ENCODE results near the gene ERAP2.
"Not testable (repeated sequence)": the region's sequence is repeated elsewhere in the genome, so short reads cannot be mapped to it uniquely, and the experiment has no call there.

Gene ERAP2

DNA sequence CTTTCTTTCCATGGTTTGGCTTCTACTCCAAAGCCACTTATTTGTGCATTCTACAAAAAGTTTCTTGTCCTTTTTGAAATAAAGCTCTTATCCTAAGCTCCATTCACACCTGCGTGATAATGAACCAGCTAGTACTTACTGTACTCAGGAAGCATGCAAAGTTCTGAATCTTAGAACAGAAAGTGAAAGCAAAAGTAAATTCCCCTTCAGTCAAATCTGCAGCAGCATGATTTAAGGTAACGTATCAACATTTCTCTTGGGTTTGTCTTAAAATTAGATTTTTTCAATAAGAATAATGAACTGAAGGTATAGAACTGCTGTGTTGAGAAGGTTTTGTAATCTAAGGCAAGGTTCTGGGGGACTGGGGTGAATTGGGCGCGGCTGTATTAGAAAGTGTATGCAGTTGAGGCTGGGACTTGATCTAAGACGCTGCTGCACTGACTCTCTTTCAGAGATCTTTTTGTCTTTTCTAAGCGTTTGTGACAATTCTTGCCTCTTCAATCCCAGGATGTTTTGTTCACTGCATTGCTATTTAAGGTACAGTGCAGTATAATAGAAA, at the start of gene ERAP2:
TSS of gene ERAP2 (plus strand) at position 209 of the 559 bp plus-strand sequence. CDS start 3,186 bp downstream, outside the sequence.
- DNase-seq, result no peak

- DNase-seq, result no peak
Measured at GRCh38 chr5:96829297-96829696, 47.0 kb upstream of the ERAP2 start.

DNA sequence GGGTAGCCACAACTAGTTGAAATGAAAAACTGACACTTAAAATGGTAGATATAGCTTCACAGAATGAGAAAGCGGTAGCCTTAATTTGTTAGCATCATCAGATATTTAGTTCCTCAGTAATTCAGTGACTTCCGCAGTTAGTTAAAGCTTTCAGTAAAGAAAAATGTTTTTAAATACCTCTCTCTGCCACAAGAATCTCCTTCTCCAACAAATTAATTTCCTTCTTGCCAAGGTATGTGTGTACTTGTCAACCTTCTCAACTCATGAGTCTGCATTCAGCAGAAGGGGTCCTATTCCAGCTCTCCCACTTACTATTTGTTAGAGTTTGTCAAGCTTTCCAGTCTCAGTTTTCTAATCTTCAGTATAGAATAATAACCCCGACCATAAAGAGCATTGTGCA, 42.3 kb upstream of the ERAP2 start:
- no peak for DNase-seq

DNA sequence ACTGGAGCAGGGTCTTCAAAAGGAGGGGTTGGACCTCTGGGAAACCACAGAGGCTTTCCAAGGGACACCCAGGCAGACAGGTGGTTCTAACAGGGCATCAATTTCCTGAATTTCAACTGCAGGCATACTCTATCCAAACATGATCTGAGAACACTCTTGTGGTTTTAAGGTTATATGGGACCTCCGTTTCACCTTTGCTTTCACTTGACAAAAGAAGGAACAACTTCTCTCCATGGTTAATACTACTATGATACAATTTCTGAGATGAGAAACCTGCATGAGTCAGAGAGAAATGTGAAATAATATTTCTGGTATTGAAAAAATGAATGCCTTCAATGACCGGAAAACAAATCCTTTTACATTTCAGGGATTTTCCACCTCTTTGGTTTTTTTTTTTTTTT, 40.5 kb upstream of the ERAP2 start:
- no peak for DNase-seq

GRCh38 chr5:96836817-96837216, 39.5 kb upstream of the ERAP2 start:
- DNase-seq, result no peak

GRCh38 chr5:96837303-96837702, 39.0 kb upstream of the ERAP2 start:
- DNase-seq, result no peak

- DNase-seq, result no peak
Measured at GRCh38 chr5:96838201-96839070, 37.9 kb upstream of the ERAP2 start.

- no peak for DNase-seq
Measured at GRCh38 chr5:96839071-96839592, 37.2 kb upstream of the ERAP2 start.

GRCh38 chr5:96841931-96842330, 34.4 kb upstream of the ERAP2 start:
- not testable (repeated sequence) for DNase-seq

DNA sequence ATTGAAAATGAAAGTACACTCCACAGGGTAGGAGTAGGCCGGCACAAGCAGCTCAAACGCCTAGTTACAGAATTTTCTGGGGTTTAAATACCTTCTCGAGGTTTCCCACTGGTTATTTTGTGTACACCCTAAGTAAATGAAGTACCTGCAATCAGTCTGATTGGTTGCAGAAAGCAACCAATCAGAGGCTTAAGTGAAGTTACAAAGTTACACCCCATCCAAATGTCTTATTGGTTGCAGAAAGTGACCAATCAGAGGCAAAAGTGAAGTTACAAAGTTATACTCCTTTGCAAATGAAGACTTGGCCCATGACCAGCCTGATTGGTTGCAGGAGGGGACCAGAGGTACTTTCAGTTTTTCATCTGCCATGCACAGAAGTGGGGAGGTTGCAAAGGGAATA, 33.2 kb upstream of the ERAP2 start:
- DNase-seq, result no peak

DNA sequence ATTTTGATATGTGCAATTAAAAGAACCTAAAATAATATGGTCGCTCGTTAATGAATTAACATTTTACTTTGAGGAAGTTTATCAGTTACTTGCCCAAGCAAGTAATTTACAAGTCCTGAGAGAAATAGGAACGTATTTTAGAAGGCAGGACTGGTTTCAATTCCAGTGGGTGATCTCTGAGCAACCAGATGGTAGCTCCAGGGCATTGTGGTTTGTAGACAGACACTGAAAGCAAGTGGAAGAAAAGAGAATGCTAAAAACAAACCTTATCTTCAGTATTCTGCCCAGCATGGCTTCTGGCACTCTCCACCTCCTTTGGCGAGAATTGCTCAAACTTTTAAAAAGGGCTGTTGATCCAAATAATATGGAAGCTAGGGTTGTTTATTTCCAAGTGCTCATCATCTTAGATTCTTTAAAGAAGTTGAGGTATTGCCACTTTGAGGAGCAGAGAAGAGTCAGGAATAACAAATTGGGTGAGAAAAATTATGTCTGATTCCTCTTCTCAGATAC, 31.8 kb upstream of the ERAP2 start:
- DNase-seq, result no peak

DNA sequence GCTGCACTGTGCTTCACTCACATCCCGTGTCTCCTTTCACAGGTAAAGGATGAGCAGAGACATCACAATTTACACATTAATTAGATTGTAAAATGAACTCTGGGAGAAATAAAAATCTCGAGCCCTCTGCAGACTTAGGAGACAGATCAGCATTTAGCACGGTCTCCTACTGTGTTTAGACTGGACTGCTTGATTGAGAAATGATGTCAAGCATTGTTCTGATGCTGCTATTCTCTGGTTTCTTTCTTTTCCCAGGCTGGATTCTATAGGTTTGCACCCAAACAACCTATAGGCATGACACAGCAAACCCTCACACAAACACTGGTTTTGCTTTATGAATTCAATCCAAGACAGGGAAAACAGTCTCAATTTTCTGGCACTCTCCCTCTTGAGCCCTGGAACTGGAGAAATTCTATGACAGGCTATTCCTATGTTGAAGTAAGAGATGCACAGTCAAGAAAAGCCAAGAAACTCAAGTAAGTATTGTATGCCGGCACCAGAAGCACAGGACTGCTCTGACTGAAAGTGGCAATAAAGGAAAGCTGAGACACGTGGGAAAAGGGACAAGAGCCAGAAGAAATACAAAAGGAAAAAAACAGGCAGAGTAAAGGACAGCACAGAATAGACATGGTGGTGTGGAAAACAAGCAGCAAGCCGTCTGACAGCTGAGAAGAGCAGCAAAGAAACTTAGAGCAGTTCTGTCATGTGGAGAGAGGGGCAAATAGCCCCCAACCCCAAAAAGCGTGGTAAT, 24.8 kb upstream of the ERAP2 start:
- DNase-seq, result no peak

DNA sequence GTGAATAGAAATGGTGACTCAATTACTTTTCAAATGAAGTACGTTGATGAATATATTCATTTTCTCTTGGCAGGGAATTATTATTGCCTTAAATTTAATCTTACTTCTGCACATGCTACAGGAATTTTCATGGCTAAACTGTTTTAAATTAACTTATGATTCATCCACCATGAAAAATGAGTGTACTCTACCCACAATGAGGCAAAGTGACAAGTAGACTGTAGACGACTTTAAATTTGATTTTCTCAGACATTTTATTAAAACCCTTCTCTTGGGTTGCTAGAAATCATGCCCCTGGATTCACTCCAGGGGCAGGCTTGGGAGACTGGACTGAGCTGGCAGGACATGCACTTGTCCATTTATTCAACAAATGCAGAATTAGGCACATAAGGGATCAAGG, 23.5 kb upstream of the ERAP2 start:
- no peak for DNase-seq

DNA sequence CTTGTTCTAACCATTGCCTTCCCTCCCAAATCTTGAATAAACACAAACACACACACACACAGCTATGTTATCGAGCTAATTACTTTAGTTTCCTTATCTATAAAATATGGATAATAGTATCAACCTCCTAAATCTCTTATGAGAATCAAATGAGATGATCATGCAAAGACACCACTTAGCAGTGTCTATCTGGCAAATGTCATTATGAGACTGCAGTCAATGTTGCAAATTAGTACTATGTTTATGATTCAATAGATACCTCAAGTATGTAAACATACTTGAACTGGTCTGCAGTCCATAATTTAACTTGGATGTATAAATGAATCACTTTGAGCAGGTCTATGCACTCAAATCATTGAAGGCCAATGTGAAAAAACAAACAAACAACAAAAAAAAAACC, 22.2 kb upstream of the ERAP2 start:
- DNase-seq, result no peak

- no peak for DNase-seq
Measured at GRCh38 chr5:96855031-96855872, 21.0 kb upstream of the ERAP2 start.

DNA sequence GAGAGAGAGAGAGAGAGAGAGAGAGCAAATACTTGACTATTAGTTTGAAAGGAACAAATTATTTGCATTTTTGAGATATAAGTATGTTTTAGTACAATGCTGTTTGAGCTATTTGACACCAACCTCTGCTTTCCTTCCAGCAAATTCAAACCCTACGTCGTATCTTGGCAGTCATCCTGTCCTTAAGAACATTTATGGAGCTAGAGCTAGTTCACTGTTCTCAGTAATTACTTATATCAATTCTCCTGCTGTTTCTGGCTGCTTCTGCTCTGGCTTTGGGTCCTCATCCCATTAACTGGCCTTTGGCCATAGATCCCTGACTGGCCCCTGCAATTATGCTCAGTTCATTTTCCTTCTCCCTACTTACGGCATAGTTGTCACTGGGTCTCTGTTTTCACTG, 19.9 kb upstream of the ERAP2 start:
- DNase-seq, result no peak

GRCh38 chr5:96857454-96857853, 18.8 kb upstream of the ERAP2 start:
- no peak for DNase-seq

- DNase-seq, result no peak
Measured at GRCh38 chr5:96857924-96858323, 18.4 kb upstream of the ERAP2 start.

DNA sequence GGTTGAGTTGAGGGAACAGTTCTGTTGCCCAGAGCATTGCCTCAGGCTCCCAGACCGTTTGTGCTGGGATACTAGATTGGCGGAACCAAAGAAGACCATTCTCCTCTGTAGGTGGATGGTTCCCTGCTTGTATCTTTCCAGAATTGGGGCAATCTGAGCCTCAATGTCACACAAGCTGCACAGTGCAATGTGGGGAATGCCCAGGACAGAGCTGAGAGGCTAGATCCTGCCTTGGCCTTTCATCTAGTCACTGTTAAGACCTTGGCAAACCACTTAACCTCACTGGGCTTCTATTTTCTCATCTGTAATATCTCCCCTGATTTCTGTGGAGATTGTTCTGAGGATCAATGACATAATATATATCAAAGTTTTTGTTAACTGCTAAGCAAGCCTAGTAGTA, 16.9 kb upstream of the ERAP2 start:
- DNase-seq, result no peak

DNA sequence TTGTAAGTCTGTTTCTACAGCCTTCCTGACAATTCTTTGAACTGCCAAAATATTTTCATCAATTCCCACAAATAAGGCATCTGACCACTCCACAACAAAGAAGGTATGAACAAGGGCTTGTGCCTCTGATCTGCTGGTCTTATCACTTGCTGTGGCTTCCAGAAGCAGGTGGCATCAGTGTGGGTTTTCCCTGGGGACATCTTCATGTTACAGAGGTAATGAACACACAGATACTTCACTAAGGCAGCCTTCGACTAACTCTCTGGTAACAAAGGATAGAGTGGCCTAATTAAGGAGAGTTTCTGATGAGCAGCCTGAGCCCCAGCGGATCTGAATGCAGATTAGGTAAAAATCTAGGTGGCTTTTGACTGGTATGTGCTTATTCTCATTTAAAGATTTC, 15.2 kb upstream of the ERAP2 start:
- no peak for DNase-seq

DNA sequence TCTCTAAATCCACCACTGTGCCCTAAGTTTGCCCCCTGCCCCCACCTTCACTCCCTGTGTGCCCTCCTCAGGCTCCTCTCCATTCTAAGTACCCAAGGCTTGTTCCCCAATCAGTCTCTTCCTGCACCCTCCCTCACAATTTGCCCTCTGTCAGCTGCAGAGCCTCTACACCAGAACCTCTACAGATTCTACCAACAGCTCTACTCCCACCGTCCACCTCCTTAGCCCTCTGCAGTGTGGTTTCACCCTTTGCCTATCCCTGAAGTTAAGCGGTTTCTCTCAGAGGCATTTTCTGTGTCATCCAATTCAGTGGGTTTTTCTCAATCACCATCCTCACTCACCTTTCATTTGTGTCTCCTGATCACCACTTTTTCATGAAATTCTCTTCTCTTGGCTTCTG, 13.2 kb upstream of the ERAP2 start:
- DNase-seq, result no peak

DNA sequence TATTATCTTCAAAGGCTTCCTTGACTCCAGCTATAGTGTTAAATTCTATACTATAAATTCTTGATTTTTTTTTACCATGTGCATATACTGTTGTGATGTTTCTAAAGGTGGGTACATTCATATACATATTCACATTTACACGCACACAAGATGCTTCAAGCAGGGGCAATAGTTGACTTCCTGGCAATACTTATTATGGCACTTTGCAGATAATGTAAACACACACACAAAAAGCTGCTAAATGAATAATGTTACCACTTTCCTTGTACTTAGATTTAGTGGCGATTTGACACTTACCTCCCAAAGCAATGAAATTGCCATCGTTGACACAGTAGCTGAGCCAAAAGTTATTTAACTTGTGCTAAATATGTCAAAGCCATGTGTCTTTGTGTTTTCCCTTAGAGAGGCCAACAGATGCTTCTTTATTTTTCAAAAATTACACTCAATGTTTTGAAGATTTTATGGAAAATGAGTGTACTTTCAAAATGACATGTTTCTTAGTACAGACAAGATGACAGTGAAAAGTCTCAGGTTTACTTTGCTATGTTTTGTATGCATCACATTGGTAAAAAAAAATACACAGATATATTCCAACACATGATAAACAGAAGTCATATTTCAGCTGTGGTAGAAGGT, 12.2 kb upstream of the ERAP2 start:
- no peak for DNase-seq

Data from activated CD4-positive, alpha-beta T cell treated with anti-CD3 and anti-CD28 coated beads for 1 hour (primary cell).